Mammary epithelial cell (primary cell): ENCODE data around the gene WASF2.
"Not testable (repeated sequence)": the region's sequence is repeated elsewhere in the genome, so short reads cannot be mapped to it uniquely, and the experiment has no call there.

Experiments
- CTCF ChIP-seq, 2 donors: IDR thresholded peaks in 1 of 2; conservative IDR thresholded peaks in 1 of 2; 2 replicates each; pipeline ENCODE4 v1.5.1; 2011 to 2012; ENCODE audit warnings: inconsistent platforms in 2 of 2, low read length in 2 of 2, mild to moderate bottlenecking in 2 of 2, control low read depth in 1 of 2, low read depth in 1 of 2; ENCODE audit not compliant: insufficient read depth in 1 of 2; ENCODE audit errors: extremely low read depth in 1 of 2
- EZH2 ChIP-seq: IDR thresholded peaks from 2 replicates; pipeline ENCODE4 v1.6.1; 2012; ENCODE audit warnings: low read length, inconsistent platforms, borderline replicate concordance

- TF ChIP-seq CTCF (conservative IDR thresholded peaks at IDR 0.05 in 1 of 2, IDR thresholded peaks at IDR 0.05 in 1 of 2; ENCODE audit: extremely low read depth in 1 of 2, insufficient read depth in 1 of 2, low read depth in 1 of 2, low read length in 2 of 2); EZH2: not testable (repeated sequence)
Measured at GRCh38 chr1:27384797-27385196, 105.2 kb downstream of the WASF2 start.
